Measurements from ENCODE around the gene LGALS8. TPM values are rescaled to one million over a fixed set of nuclear protein-coding genes. Genes with fewer than 3 reads are reported as not detected.

LGALS8 gene
- total RNA-seq, 1 experiment from 2014 or later, result 35.3 TPM

GRCh38 chr1:236514703-236515442 lies 8.9 kb upstream of the LGALS8 start:
- BruUV-seq (replicated peaks), result no TSS peak
- H3K36me3 ChIP-seq (ENCODE audit: insufficient read depth, low read length, poor library complexity, severe bottlenecking), result no peaks in the 10 kb centered on the region
- ChIA-PET POLR2A (ENCODE audit: low non-redundant PET) (no interaction called here), CTCF (no interaction called here)
- no peaks in the 10 kb centered on the region for H3K4me1 ChIP-seq (ENCODE audit: insufficient read depth, low read length, poor library complexity, severe bottlenecking)
- DNase-seq (ENCODE audit: low spot score), result no peak
- no peaks in the 10 kb centered on the region for H3K27me3 ChIP-seq (replicated peaks; ENCODE audit: insufficient read depth, low read depth, low read length, poor library complexity)
- TF ChIP-seq EZH2 (IDR thresholded peaks at IDR 0.05; ENCODE audit: borderline replicate concordance, low read depth, low read length, poor library complexity, severe bottlenecking), result no peak
- no peak for TF ChIP-seq CTCF (conservative IDR thresholded peaks at IDR 0.05; ENCODE audit: low read depth, low read length)
- H3K9me3 ChIP-seq (ENCODE audit: low read depth, low read length, poor library complexity, severe bottlenecking), result no peaks in the 10 kb centered on the region
- intact Hi-C loops (cut with micrococcal nuclease; ENCODE audit: unreplicated experiment), result no loop called here
- H3K4me3 ChIP-seq (ENCODE audit: low read depth, low read length, poor library complexity, severe bottlenecking), result no peak overlapping the region
- H3K27ac ChIP-seq (ENCODE audit: low read depth, low read length, poor library complexity, severe bottlenecking), result no peak overlapping the region

GRCh38 chr1:236515443-236515958 lies 8.3 kb upstream of the LGALS8 start:
- H3K4me3 ChIP-seq (ENCODE audit: low read depth, low read length, poor library complexity, severe bottlenecking), result no peak overlapping the region
- no peak for TF ChIP-seq EZH2 (IDR thresholded peaks at IDR 0.05; ENCODE audit: borderline replicate concordance, low read depth, low read length, poor library complexity, severe bottlenecking)
- no peak for TF ChIP-seq CTCF (conservative IDR thresholded peaks at IDR 0.05; ENCODE audit: low read depth, low read length)
- intact Hi-C loops (cut with micrococcal nuclease; ENCODE audit: unreplicated experiment), result no loop called here
- BruUV-seq (replicated peaks), result no TSS peak
- H3K36me3 ChIP-seq (ENCODE audit: insufficient read depth, low read length, poor library complexity, severe bottlenecking), result no peaks in the 10 kb centered on the region
- no peaks in the 10 kb centered on the region for H3K4me1 ChIP-seq (ENCODE audit: insufficient read depth, low read length, poor library complexity, severe bottlenecking)
- DNase-seq (ENCODE audit: low spot score), result no peak
- no peaks in the 10 kb centered on the region for H3K27me3 ChIP-seq (replicated peaks; ENCODE audit: insufficient read depth, low read depth, low read length, poor library complexity)
- CTCF ChIA-PET, result no interaction called here
- no peak overlapping the region for H3K27ac ChIP-seq (ENCODE audit: low read depth, low read length, poor library complexity, severe bottlenecking)
- H3K9me3 ChIP-seq (ENCODE audit: low read depth, low read length, poor library complexity, severe bottlenecking), result no peaks in the 10 kb centered on the region
- POLR2A ChIA-PET (ENCODE audit: low non-redundant PET), result no interaction called here

GRCh38 chr1:236516929-236517704 lies 6.7 kb upstream of the LGALS8 start:
- ChIA-PET CTCF (no interaction called here), POLR2A (ENCODE audit: low non-redundant PET) (no interaction called here)
- Histone ChIP-seq H3K27ac (ENCODE audit: low read depth, low read length, poor library complexity, severe bottlenecking) (no peak overlapping the region), H3K4me3 (ENCODE audit: low read depth, low read length, poor library complexity, severe bottlenecking) (no peak overlapping the region), H3K27me3 (replicated peaks; ENCODE audit: insufficient read depth, low read depth, low read length, poor library complexity) (no peaks in the 10 kb centered on the region), H3K4me1 (ENCODE audit: insufficient read depth, low read length, poor library complexity, severe bottlenecking) (no peaks in the 10 kb centered on the region), H3K9me3 (ENCODE audit: low read depth, low read length, poor library complexity, severe bottlenecking) (no peaks in the 10 kb centered on the region), H3K36me3 (ENCODE audit: insufficient read depth, low read length, poor library complexity, severe bottlenecking) (no peaks in the 10 kb centered on the region)
- no TSS peak for BruUV-seq (replicated peaks)
- no peak for TF ChIP-seq CTCF (conservative IDR thresholded peaks at IDR 0.05; ENCODE audit: low read depth, low read length)
- no peak for TF ChIP-seq EZH2 (IDR thresholded peaks at IDR 0.05; ENCODE audit: borderline replicate concordance, low read depth, low read length, poor library complexity, severe bottlenecking)
- DNase-seq (ENCODE audit: low spot score), result no peak
- intact Hi-C loops (cut with micrococcal nuclease; ENCODE audit: unreplicated experiment), result no loop called here

Measured in A673 (cell line).